Peyer's patch (tissue), 4 donors: ENCODE measurements around the gene KRTAP6-2. TPM values are rescaled to one million over a fixed set of nuclear protein-coding genes. Genes with fewer than 3 reads are reported as not detected.

Experiments used
- DNase-seq, 3 donors: peaks; one replicate each; pipeline ENCODE4 v3.0.0-alpha.2; 2017 to 2019
- H3K27ac ChIP-seq, 4 donors: fragments of 200-600 bp; sonication (generic); one replicate each; pipeline ENCODE4 v1.5.1; 2016 to 2019
- H3K27me3 ChIP-seq, 2 donors: fragments of 200-600 bp; sonication (generic); one replicate each; pipeline ENCODE4 v1.5.1; 2019
- H3K36me3 ChIP-seq, 3 donors: fragments of 200-600 bp; sonication (generic); one replicate each; pipeline ENCODE4 v1.5.1; 2016 to 2019
- H3K4me1 ChIP-seq, 4 donors: fragments of 200-600 bp; sonication (generic); one replicate each; pipeline ENCODE4 v1.5.1; 2016 to 2019
- H3K4me3 ChIP-seq, 4 donors: fragments of 200-600 bp; sonication (generic); 1 replicate in 3 of 4; 2 replicates in 1 of 4; pipeline ENCODE4 v1.5.1; 2016 to 2019; ENCODE audit warnings: mild to moderate bottlenecking in 1 of 4
- H3K9me3 ChIP-seq, 4 donors: fragments of 200-600 bp; sonication (generic); one replicate each; pipeline ENCODE4 v1.5.1; 2016 to 2019; ENCODE audit warnings: mild to moderate bottlenecking in 1 of 4
- CTCF ChIP-seq, 6 experiments: fragments of 450-650 bp in 4 of 6; fragments of 200-600 bp in 2 of 6; sonication (generic) in 1 of 6; IDR thresholded peaks; one replicate each; pipeline ENCODE4 v1.5.1; 2017 to 2019; ENCODE audit warnings: antibody characterized with exemption in 6 of 6, mild to moderate bottlenecking in 3 of 6, moderate library complexity in 1 of 6
- POLR2A ChIP-seq, 2 donors: fragments of 450-650 bp; IDR thresholded peaks; one replicate each; pipeline ENCODE4 v1.5.1; 2017; ENCODE audit warnings: antibody characterized with exemption in 2 of 2, mild to moderate bottlenecking in 2 of 2, moderate library complexity in 2 of 2
- total RNA-seq, 4 donors: library from RNA; depleted of rRNA; stranded (reverse); fragments of >200 nt; gene quantifications; one replicate each; pipeline ENCODE4 v1.1.0, GENCODE V29; 2016

The KRTAP6-2 gene
- total RNA-seq, 4 donors from 2014 or later: not detected

GRCh38 chr21:30629200-30629599, 30.5 kb upstream of the KRTAP6-2 start:
- no peak for DNase-seq
- Histone ChIP-seq H3K4me3 (no peak overlapping the region), H3K27me3 (no peaks in the 10 kb centered on the region), H3K36me3 (no peaks in the 10 kb centered on the region), H3K27ac (no peak overlapping the region), H3K4me1 (no peaks in the 10 kb centered on the region), H3K9me3 (peaks cover 0 to 6% (median 0%) of the 10 kb centered on the region in 4 donors)
- no peak for TF ChIP-seq POLR2A (IDR thresholded peaks at IDR 0.05)
- no peak for TF ChIP-seq CTCF (IDR thresholded peaks at IDR 0.05)

GRCh38 chr21:30628109-30628508, 29.4 kb upstream of the KRTAP6-2 start:
- H3K4me1 ChIP-seq: no peaks in the 10 kb centered on the region
- no peaks in the 10 kb centered on the region for H3K36me3 ChIP-seq
- H3K4me3 ChIP-seq: no peak overlapping the region
- DNase-seq: no peak
- TF ChIP-seq CTCF (IDR thresholded peaks at IDR 0.05) (no peak), POLR2A (IDR thresholded peaks at IDR 0.05) (no peak)
- peaks cover 0 to 6% (median 0%) of the 10 kb centered on the region in 4 donors for H3K9me3 ChIP-seq
- H3K27me3 ChIP-seq: no peaks in the 10 kb centered on the region
- no peak overlapping the region for H3K27ac ChIP-seq

GRCh38 chr21:30625449-30626165, 26.9 kb upstream of the KRTAP6-2 start:
- Histone ChIP-seq H3K27me3 (no peaks in the 10 kb centered on the region), H3K4me1 (no peaks in the 10 kb centered on the region), H3K36me3 (no peaks in the 10 kb centered on the region), H3K27ac (no peak overlapping the region), H3K9me3 (peaks cover 0 to 6% (median 0%) of the 10 kb centered on the region in 4 donors), H3K4me3 (no peak overlapping the region)
- TF ChIP-seq CTCF (IDR thresholded peaks at IDR 0.05) (no peak), POLR2A (IDR thresholded peaks at IDR 0.05) (no peak)
- DNase-seq: no peak

GRCh38 chr21:30623362-30623761, 24.7 kb upstream of the KRTAP6-2 start:
- no peak for TF ChIP-seq POLR2A (IDR thresholded peaks at IDR 0.05)
- TF ChIP-seq CTCF (IDR thresholded peaks at IDR 0.05): no peak
- Histone ChIP-seq H3K4me1 (no peaks in the 10 kb centered on the region), H3K9me3 (peaks cover 0 to 6% (median 0%) of the 10 kb centered on the region in 4 donors), H3K36me3 (no peaks in the 10 kb centered on the region), H3K4me3 (no peak overlapping the region), H3K27ac (no peak overlapping the region), H3K27me3 (no peaks in the 10 kb centered on the region)
- no peak for DNase-seq

- no peaks in the 10 kb centered on the region for H3K36me3 ChIP-seq
- TF ChIP-seq CTCF (IDR thresholded peaks at IDR 0.05): no peak
- no peak for TF ChIP-seq POLR2A (IDR thresholded peaks at IDR 0.05)
- H3K27ac ChIP-seq: no peak within 1 kb of the TSS
- H3K9me3 ChIP-seq: peaks cover 0 to 6% (median 0%) of the 10 kb centered on the region in 4 donors
- H3K4me3 ChIP-seq: no peak within 1 kb of the TSS
- H3K4me1 ChIP-seq: no peaks in the 10 kb centered on the region
- H3K27me3 ChIP-seq: no peaks in the 10 kb centered on the region
- no peak for DNase-seq
Observed at GRCh38 chr21:30620522-30620921, 21.8 kb upstream of the KRTAP6-2 start, which contains the start of gene KRTAP20-4. TSS of gene KRTAP20-4 (plus strand) at chr21:30620627.
